HG03175 (cell line): ENCODE data around the gene KCNC4.

Experiments used
- ATAC-seq: cut with Tn5 transposase; IDR thresholded peaks from one replicate; pipeline ENCODE4 v1.9.1; 2021; ENCODE audit warnings: mild to moderate bottlenecking, moderate library complexity; ENCODE audit not compliant: unreplicated experiment

The KCNC4 gene

DNA sequence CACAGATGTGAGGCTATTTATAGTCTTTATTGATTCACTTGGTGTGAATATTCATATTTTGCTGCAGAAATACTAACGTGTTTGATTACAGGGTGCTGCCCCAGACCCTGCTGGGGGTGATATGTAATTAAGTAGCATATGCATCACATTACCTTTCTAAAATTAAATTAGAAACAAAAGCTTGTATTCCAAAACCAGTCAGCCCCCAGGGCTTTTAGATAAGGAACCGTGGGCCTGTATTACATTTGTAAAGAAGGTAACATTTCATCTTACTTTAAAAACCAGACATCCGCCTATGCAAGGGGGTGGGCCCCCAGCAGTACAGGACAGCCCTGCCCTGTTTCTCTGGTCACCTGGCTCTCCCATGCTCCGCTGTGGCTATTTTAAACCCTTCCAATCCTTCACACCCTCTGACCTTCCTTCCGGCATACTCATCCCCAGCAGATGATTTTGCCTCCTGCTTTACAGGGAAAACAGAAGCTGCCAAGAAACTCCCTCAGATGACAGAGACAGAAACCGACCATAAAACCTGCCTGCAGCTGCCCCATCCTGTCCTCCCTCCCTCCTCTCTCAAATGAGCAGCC, 22.0 kb upstream of the KCNC4 start:
- no peak for ATAC-seq

DNA sequence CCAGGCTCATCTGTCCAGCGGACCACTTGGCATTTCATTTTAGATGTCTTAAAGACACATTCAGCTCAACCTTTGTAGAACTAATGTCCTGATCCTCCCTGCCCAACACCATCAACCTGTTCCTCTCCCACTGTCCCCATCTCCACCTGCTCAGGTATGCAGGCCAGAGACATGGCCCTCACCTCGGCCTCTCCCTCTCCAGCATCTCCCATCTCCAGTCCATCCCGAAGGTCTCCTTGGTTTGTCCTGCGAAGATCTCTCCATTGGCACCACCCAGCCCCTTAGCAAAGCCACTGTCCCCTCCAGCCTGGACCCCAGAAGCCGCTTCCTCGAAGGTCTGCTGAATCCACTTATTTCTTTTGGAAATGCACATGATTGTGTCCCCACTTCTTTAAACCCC, 20.9 kb upstream of the KCNC4 start:
- ATAC-seq = no peak

- ATAC-seq = no peak
These were observed 19.7 kb upstream of the KCNC4 start for GRCh38 chr1:110190282-110190929.

DNA sequence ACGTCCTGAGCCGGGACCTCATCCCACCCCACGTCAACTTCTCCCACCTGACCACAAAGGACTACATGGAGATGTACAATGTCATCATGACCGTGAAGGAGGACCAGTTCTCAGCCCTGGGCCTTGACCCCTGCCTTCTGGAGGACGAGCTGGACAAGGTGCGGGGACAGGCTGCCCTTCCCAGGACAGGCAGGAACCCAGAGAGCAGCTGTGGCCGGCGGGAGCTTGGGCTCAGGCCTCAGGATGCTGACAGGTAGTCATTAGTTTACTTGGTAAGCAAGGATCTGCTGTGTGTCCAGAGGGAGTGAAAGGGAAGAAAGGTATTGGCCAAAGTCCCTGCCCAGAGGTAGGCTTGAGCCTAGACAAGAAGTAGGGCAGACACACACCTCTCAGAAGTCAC, 17.6 kb upstream of the KCNC4 start:
- ATAC-seq = no peak

- no peak for ATAC-seq
These were observed 14.9 kb upstream of the KCNC4 start for GRCh38 chr1:110195196-110195595.

DNA sequence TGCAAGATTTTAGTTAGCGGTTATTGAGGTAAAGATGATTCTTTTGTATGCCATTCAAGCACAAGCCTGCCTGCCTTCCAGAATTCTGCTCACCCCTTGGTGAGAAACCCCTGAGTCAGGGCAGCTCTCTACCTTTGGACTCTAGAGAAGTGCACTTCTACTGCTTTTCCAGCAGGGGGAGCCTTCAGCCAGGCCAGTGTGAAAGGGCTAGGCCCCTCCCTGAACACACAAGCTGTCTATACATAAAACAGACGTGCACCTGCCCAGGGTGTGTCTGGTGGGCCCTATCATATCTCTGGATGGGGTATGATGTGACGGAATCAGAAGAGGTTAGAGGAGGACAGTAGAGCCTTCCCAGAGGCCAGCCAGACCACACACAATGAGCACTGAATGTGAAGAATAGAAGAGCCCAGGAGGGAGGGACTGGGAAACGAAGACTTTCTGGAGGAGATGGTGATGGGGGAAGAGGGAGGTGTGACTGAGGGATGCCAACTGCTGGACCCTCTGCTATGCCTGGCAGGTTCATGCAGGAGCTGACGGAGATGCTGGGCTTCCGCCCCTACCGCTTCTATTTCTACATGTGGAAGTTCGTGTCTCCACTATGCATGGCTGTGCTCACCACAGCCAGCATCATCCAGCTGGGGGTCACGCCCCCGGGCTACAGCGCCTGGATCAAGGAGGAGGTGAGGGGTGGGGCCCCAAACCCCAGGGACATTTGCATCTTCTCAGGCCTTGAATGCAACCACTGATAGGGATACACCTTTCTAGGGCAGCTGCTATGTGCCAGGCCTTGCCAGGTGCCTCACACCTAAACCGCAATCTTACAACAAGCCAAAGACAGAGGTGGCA, 13.0 kb upstream of the KCNC4 start:
- peak; percentile 52 for ATAC-seq

DNA sequence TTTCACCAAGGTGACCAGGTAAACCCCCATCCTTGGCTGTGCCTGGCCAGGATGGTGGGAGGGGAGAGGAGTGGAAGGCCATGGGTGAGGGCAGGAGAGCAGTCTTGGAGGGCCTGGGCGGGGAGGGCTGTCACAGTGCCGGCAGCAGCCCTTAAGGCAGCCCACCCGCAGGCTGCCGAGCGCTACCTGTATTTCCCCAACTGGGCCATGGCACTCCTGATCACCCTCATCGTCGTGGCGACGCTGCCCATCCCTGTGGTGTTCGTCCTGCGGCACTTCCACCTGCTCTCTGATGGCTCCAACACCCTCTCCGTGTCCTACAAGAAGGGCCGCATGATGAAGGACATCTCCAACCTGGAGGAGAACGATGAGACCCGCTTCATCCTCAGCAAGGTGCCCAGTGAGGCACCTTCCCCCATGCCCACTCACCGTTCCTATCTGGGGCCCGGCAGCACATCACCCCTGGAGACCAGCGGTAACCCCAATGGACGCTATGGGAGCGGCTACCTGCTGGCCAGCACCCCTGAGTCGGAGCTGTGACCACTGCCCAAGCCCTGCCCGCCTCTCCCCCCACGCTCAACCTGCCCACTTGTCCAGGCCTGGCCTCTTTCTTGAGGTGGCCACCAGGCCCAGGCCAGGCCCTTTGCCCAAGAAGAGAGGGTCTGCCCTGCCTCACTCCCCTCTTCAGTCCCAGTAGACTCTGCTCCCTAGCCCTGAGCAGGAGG, 12.0 kb upstream of the KCNC4 start:
- no peak for ATAC-seq

DNA sequence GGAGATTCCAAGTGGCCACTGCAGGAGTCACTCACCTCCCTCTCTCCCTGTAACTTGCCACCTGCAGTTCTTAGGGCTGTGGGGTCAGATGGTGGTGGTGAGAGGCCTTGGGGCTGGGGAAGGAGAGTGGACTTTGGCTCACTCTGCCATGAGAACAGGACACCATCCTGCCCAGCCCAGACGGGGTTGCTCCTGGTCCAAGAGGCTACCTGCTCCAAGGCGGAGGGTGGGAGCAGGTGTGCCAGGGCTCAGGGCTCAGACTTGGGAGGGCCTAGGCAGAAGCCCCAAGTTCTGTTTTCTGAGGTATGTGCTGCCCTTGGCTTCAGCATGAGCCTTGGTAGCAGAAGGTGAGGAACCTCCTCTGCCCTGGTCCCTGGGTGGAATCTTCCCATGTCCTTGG, 11.4 kb upstream of the KCNC4 start:
- ATAC-seq = no peak

DNA sequence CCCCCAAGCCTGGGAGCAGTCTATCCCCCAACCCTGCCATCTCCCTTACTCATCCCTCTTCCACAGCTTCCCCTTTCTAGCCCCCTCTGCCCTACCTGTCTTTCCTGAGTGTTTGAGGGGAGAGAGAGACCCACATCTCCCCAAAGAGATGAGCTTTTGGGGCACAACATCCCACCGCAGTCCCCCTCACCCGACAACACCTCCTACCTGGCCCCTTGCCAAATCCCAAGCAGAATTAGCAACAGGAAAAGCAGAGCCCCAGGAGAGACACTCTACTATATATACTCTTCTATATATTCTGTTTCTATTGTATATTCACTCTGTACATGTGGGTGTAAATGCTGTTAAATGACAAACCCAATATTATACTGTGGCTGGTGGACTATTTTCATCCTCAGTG, 9.9 kb upstream of the KCNC4 start:
- no peak for ATAC-seq

DNA sequence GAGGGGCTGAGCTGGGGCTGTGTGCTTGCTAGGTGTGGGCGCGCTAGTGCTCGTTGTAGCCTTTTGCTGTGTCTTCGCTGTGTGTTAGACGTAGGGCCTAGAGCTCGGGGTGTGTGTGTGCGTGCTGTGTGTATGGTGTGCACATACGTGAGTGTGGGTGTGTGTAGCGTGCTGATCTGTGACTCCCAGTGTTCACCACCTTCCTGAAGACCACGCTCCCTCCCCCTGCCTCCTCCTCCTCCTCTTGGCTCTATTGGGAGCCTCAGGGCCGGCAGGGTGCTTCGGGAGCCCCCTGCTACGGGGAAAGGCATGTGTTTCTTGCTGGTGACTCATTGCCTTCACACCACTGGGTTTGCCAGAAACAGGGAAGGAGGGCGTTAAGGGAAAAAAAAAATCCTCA, 9.4 kb upstream of the KCNC4 start:
- no peak for ATAC-seq

DNA sequence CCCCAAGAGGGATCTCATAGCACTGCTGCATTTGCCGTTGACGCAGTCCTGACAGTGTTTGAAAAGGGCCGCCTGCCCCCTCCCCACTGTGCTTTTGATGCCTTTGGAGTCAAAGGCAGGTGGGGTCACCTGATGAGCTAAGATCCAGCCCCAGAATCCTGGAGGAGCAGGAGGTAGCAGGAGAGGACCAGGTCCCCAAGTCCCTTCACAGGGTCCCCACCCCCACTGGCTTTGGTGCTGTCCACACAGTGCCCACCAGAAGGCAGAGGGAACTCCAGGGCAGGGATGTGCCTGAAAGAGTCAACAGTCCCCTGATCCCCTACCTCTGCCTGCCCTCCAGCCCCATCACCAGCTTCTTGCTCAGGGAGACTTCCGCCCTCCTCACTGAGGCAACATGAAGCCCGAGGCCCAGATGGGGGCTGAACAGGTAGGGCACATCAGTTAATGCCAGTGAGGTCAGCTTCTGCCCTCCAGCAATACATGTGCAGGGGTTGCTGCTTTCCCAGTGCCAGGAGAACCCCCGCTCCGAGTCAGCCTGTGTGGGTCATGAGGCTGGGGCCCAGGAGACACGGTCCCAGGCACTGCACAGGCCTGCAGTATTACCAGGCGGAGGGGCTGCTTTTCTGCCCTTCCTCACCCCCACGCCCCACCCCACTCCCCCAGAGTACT, 8.8 kb upstream of the KCNC4 start:
- ATAC-seq = no peak

- ATAC-seq = no peak
These were observed 7.0 kb upstream of the KCNC4 start for GRCh38 chr1:110203021-110203661.

GRCh38 chr1:110205156-110205555, 5.0 kb upstream of the KCNC4 start:
- no peak for ATAC-seq

- no peak for ATAC-seq
These were observed 4.4 kb upstream of the KCNC4 start for GRCh38 chr1:110205591-110206155.

DNA sequence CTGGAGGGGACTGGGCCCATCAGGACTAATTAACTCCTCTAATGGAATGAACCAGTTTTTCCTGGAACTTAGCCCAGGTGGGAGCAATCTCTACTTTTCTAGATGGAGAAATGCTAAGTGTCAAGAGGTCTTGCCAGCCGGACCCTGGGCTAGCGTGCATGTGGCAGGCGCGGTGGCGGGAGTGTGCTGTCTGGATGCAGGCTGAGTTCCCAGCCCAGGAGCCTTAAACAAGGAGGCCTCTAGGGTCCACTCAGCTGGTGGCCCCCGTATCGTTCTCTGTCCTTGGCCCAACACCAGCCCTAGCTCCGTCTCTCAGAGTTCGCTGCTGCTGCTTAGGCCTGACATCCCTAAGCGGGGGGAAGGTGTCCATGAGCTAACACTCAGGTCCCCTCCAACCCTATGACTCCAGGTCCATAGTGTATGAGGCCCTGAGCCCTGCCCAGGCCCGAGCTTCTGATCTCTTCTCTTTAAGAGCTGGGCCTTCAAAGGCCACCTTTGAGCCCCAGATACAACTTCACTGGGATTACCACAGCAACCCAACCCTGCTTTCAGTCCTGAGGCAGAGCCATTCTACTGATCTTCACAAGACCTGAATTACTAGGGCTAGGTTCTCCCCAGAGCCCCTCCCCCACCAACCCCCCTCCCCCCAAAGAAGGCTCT, 3.7 kb upstream of the KCNC4 start:
- ATAC-seq = no peak

DNA sequence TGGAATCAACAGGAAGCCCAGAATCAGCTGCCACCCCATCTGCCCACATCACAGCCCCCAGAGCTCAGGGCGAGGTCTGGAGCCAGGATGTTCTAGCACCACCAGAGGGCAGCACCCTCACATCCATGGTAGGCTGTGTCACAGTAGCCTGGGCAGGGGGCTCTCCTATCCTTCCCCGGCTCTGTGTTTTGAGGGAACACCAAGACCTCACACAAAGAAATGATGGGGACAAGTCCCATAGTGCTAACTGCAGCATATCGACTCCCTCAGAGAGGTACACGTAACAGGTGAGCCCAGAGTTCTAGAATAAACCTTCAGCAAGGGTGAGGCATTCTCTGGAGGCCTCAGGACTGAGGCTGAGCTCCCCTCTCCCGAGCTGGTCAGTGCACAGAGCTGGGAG, 2.3 kb upstream of the KCNC4 start:
- no peak for ATAC-seq

- no peak for ATAC-seq
These were observed 1.0 kb upstream of the KCNC4 start for GRCh38 chr1:110208916-110209645.

- peak; percentile 20 for ATAC-seq
These were observed 736 bp downstream of the KCNC4 start for GRCh38 chr1:110210604-110211495.
